ENCODE measurements around the gene ZNF280C. TPM values are rescaled to one million over a fixed set of nuclear protein-coding genes. Genes with fewer than 3 reads are reported as not detected.
A peak's percentile ranks its signal among the peaks of the same experiment; 100 is the strongest.
"Not testable (repeated sequence)": the region's sequence is repeated elsewhere in the genome, so short reads cannot be mapped to it uniquely, and the experiment has no call there.

The ZNF280C gene
- total and polyA plus RNA-seq, 2 of the 13 experiments (the other 11 are each of a cell fraction or from before 2014, with no cell fraction given): 3.0 to 3.3 TPM

GRCh38 chrX:130280901-130281300, 12.2 kb upstream of the ZNF280C start:
- H3K9me3 ChIP-seq (ENCODE audit: low read length): no peaks in the 10 kb centered on the region
- intact Hi-C loops (cut with micrococcal nuclease; ENCODE audit: unreplicated experiment) (no loop called here), in situ Hi-C loops (cut with HindIII; ENCODE audit: extremely low pct_ligation_motif_present, low pct_unique_long_range_greater_than_20kb) (no loop called here)
- no peaks in the 10 kb centered on the region for H3K36me3 ChIP-seq (replicated peaks in 1 of 2; ENCODE audit: control insufficient read depth in 1 of 2, insufficient read depth in 2 of 2, low read length in 2 of 2)
- H2AFZ ChIP-seq (ENCODE audit: low read length): no peak overlapping the region
- BruUV-seq (replicated peaks): no TSS peak
- H3K79me2 ChIP-seq (ENCODE audit: insufficient read depth, low read length): no peaks in the 10 kb centered on the region
- ChIA-PET POLR2A (no interaction called here), CTCF (ENCODE audit: low intra/inter-chr PET ratio, low total read pairs) (no interaction called here)
- FAIRE-seq (no peak), ATAC-seq (no peak), DNase-seq (ENCODE audit: low spot score) (no peak)
- no peaks in the 10 kb centered on the region for H3K27me3 ChIP-seq (ENCODE audit: control insufficient read depth in 1 of 2, insufficient read depth in 2 of 2, low read length in 2 of 2)
- H3K4me1 ChIP-seq (ENCODE audit: insufficient read depth, low read length): no peaks in the 10 kb centered on the region
- H4K20me1 ChIP-seq (ENCODE audit: insufficient read depth, low read length): no peaks in the 10 kb centered on the region
- WGBS (ENCODE audit: low lambda C conversion rate): 25% methylated on average over 3 of the region's 3 CpGs
- no peak overlapping the region for H3K9ac ChIP-seq (ENCODE audit: insufficient read depth, low read depth, low read length)
- H3K4me3 ChIP-seq (replicated peaks in 1 of 3; ENCODE audit: insufficient read depth in 1 of 3, low read depth in 2 of 3, low read length in 3 of 3): no peak overlapping the region
- peak overlapping the region; percentile 23; the same call in 1 of the 2 replicates for H3K4me2 ChIP-seq (ENCODE audit: low read depth, low read length)
- TF ChIP-seq ZBTB7B (CRISPR knock-in tag; IDR thresholded peaks at IDR 0.05) (no peak), ARNT (IDR thresholded peaks at IDR 0.05) (no peak), PRPF4 (IDR thresholded peaks at IDR 0.05; ENCODE audit: low read depth, low read length, poor library complexity, severe bottlenecking) (no peak), POLR2A (IDR thresholded peaks at IDR 0.05; ENCODE audit: insufficient read depth in 1 of 2, low read depth in 2 of 2, low read length in 2 of 2) (no peak), MTA3 (CRISPR knock-in tag; IDR thresholded peaks at IDR 0.05) (no peak), ZNF441 (CRISPR knock-in tag; IDR thresholded peaks at IDR 0.05; ENCODE audit: borderline replicate concordance) (no peak), ZFX (CRISPR knock-in tag; IDR thresholded peaks at IDR 0.05; ENCODE audit: low read depth) (no peak), ZFP62 (CRISPR knock-in tag; IDR thresholded peaks at IDR 0.05) (no peak), ZNF333 (CRISPR knock-in tag; IDR thresholded peaks at IDR 0.05; ENCODE audit: borderline replicate concordance) (no peak), DMAP1 (CRISPR knock-in tag; IDR thresholded peaks at IDR 0.05) (no peak), ATF7 (IDR thresholded peaks at IDR 0.05) (no peak), ATF7 (CRISPR knock-in tag; IDR thresholded peaks at IDR 0.05) (no peak), KMT2A (CRISPR knock-in tag; IDR thresholded peaks at IDR 0.05) (no peak), IKZF1 (IDR thresholded peaks at IDR 0.05) (no peak)
- TF ChIP-seq, protein P1, sequence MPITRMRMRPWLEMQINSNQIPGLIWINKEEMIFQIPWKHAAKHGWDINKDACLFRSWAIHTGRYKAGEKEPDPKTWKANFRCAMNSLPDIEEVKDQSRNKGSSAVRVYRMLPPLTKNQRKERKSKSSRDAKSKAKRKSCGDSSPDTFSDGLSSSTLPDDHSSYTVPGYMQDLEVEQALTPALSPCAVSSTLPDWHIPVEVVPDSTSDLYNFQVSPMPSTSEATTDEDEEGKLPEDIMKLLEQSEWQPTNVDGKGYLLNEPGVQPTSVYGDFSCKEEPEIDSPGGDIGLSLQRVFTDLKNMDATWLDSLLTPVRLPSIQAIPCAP (CRISPR knock-in tag; IDR thresholded peaks at IDR 0.05; ENCODE audit: low read depth): no peak
- TF ChIP-seq, protein P2, sequence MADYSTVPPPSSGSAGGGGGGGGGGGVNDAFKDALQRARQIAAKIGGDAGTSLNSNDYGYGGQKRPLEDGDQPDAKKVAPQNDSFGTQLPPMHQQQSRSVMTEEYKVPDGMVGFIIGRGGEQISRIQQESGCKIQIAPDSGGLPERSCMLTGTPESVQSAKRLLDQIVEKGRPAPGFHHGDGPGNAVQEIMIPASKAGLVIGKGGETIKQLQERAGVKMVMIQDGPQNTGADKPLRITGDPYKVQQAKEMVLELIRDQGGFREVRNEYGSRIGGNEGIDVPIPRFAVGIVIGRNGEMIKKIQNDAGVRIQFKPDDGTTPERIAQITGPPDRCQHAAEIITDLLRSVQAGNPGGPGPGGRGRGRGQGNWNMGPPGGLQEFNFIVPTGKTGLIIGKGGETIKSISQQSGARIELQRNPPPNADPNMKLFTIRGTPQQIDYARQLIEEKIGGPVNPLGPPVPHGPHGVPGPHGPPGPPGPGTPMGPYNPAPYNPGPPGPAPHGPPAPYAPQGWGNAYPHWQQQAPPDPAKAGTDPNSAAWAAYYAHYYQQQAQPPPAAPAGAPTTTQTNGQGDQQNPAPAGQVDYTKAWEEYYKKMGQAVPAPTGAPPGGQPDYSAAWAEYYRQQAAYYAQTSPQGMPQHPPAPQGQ (CRISPR knock-in tag; IDR thresholded peaks at IDR 0.05; ENCODE audit: borderline replicate concordance): no peak
- no peak overlapping the region for H3K27ac ChIP-seq (ENCODE audit: extremely low read length, insufficient read depth, low read length)

DNA sequence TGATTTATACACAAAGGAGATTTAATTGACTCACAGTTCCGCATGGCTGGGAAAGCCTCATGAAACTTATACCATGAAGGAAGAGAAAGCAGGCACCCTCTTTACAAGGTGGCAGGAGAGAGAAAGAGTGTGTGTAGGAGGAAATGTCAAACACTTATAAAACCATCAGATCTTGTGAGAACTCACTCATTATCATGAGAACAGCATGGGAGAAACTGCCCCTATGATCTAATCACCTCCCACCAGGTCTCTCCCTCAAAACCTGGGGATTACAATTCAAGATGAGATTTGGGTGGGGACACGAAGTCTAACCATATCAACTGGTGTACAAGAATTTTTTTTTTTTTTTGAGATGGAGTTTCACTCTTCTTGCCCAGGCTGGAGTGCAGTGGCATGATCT, 3.6 kb upstream of the ZNF280C start:
- ATAC-seq; H3K27me3 ChIP-seq (ENCODE audit: control insufficient read depth in 1 of 2, insufficient read depth in 2 of 2, low read length in 2 of 2); H3K4me2 ChIP-seq (ENCODE audit: low read depth, low read length); H3K36me3 ChIP-seq (replicated peaks in 1 of 2; ENCODE audit: control insufficient read depth in 1 of 2, insufficient read depth in 2 of 2, low read length in 2 of 2); H3K79me2 ChIP-seq (ENCODE audit: insufficient read depth, low read length); H3K27ac ChIP-seq (ENCODE audit: extremely low read length, insufficient read depth, low read length); H3K4me1 ChIP-seq (ENCODE audit: insufficient read depth, low read length); H3K9ac ChIP-seq (ENCODE audit: insufficient read depth, low read depth, low read length); CTCF ChIA-PET (ENCODE audit: low intra/inter-chr PET ratio, low total read pairs); H4K20me1 ChIP-seq (ENCODE audit: insufficient read depth, low read length); BruUV-seq (replicated peaks); DNase-seq (ENCODE audit: low spot score); intact Hi-C loops (cut with micrococcal nuclease; ENCODE audit: unreplicated experiment); H3K9me3 ChIP-seq (ENCODE audit: low read length); H2AFZ ChIP-seq (ENCODE audit: low read length); in situ Hi-C loops (cut with HindIII; ENCODE audit: extremely low pct_ligation_motif_present, low pct_unique_long_range_greater_than_20kb); FAIRE-seq; H3K4me3 ChIP-seq (replicated peaks in 1 of 3; ENCODE audit: insufficient read depth in 1 of 3, low read depth in 2 of 3, low read length in 3 of 3); POLR2A ChIA-PET: not testable (repeated sequence)
- 0% methylated on average over 2 of the region's 2 CpGs for WGBS (ENCODE audit: low lambda C conversion rate)
